HepG2 (cell line): ENCODE results near the gene PNLIPRP1. TPM values are rescaled to one million over a fixed set of nuclear protein-coding genes. Genes with fewer than 3 reads are reported as not detected.

Experiments
- ATAC-seq: fragments of 200-7000 bp; cut with Tn5 transposase; 3 replicates; pipeline ENCODE4 v1.9.1; 2020; ENCODE audit warnings: mild to moderate bottlenecking, moderate library complexity
- BruUV-seq: library from RNA; stranded (reverse); fragments of 400-500 nt; replicated peaks from 2 replicates; lab custom pipeline; 2021; lab: Mats Ljungman, UMichigan
- CTCF ChIA-PET: fragments of 300-600 bp; formaldehyde crosslinking; extraction: SDS; loops from one replicate; lab custom pipeline; 2021; ENCODE audit warnings: low total read pairs, inconsistent platforms, low intra/inter-chr PET ratio; lab: Yijun Ruan, JAX
- POLR2A ChIA-PET: fragments of 350-600 bp; sonication (Branson Sonifier 250); formaldehyde crosslinking; loops from one replicate; lab custom pipeline; 2020; ENCODE audit warnings: antibody characterized with exemption, inconsistent platforms; lab: Yijun Ruan, JAX
- DNase-seq: peaks from one replicate; pipeline ENCODE4 v3.0.0-alpha.2; 2015; ENCODE audit warnings: low spot score
- FAIRE-seq: peaks from 3 replicates; lab custom pipeline; 2011; peaks lifted over from hg19 to GRCh38; lab: Jason Lieb, UNC
- H2AFZ ChIP-seq: one replicate; pipeline ENCODE4 v1.6.1; 2011; ENCODE audit warnings: low read length, inconsistent platforms
- H3K27ac ChIP-seq: fragments of 300-600 bp; 3 replicates; pipeline ENCODE4 v1.8.0; 2011; ENCODE audit warnings: mixed run types, mild to moderate bottlenecking, mixed read lengths, low read length, inconsistent platforms; ENCODE audit not compliant: insufficient read depth; ENCODE audit errors: extremely low read length
- H3K27me3 ChIP-seq, 2 experiments: fragments of 200-600 bp in 1 of 2; 2 replicates in 1 of 2; 3 replicates in 1 of 2; pipeline versions ENCODE4 v1.6.0 to v1.8.0; 2011; ENCODE audit warnings: low read length in 2 of 2, mild to moderate bottlenecking in 2 of 2, moderate library complexity in 2 of 2, inconsistent platforms in 1 of 2; ENCODE audit not compliant: insufficient read depth in 2 of 2, control insufficient read depth in 1 of 2
- H3K36me3 ChIP-seq, 2 experiments: fragments of 200-600 bp in 1 of 2; replicated peaks in 1 of 2; 2 replicates in 1 of 2; 3 replicates in 1 of 2; pipeline versions ENCODE4 v1.5.1 to v1.8.0; 2011; ENCODE audit warnings: low read length in 2 of 2, inconsistent platforms in 1 of 2; ENCODE audit not compliant: insufficient read depth in 2 of 2, control insufficient read depth in 1 of 2
- H3K4me1 ChIP-seq: 2 replicates; pipeline ENCODE4 v1.5.1; 2012; ENCODE audit warnings: low read length, inconsistent platforms; ENCODE audit not compliant: insufficient read depth
- H3K4me2 ChIP-seq: 2 replicates; pipeline ENCODE4 v1.6.0; 2011; ENCODE audit warnings: low read depth, low read length, inconsistent platforms
- H3K4me3 ChIP-seq, 3 experiments: fragments of 200-600 bp in 1 of 3; sonication (generic), shearing (Covaris generic) in 1 of 3; replicated peaks in 1 of 3; 2 replicates each; pipeline ENCODE4 v1.5.1; 2011 to 2016; ENCODE audit warnings: low read length in 3 of 3, inconsistent platforms in 2 of 3, low read depth in 2 of 3, mild to moderate bottlenecking in 2 of 3, control low read depth in 1 of 3, mixed read lengths in 1 of 3; ENCODE audit not compliant: insufficient read depth in 1 of 3
- H3K79me2 ChIP-seq: one replicate; pipeline ENCODE4 v1.6.1; 2011; ENCODE audit warnings: low read length, inconsistent platforms; ENCODE audit not compliant: insufficient read depth
- H3K9ac ChIP-seq: 2 replicates; pipeline ENCODE4 v1.6.0; 2011; ENCODE audit warnings: mild to moderate bottlenecking, low read depth, low read length, inconsistent platforms; ENCODE audit not compliant: insufficient read depth
- H3K9me3 ChIP-seq: 2 replicates; pipeline ENCODE4 v1.5.1; 2012; ENCODE audit warnings: mild to moderate bottlenecking, low read length
- H4K20me1 ChIP-seq: 2 replicates; pipeline ENCODE4 v1.6.0; 2011; ENCODE audit warnings: inconsistent platforms, mild to moderate bottlenecking, low read length, moderate library complexity; ENCODE audit not compliant: insufficient read depth
- ATF3 ChIP-seq: sonication (generic); formaldehyde crosslinking; IDR thresholded peaks from 2 replicates; pipeline ENCODE4 v1.4.0; 2020; ENCODE audit warnings: missing genetic modification reagents
- GFI1 ChIP-seq: sonication (generic); formaldehyde crosslinking; IDR thresholded peaks from 2 replicates; pipeline ENCODE4 v1.5.0; 2020; ENCODE audit warnings: missing genetic modification reagents, mild to moderate bottlenecking, borderline replicate concordance
- HNF4A ChIP-seq: sonication (generic); formaldehyde crosslinking; IDR thresholded peaks from 2 replicates; pipeline ENCODE4 v1.4.0; 2020; ENCODE audit warnings: missing genetic modification reagents
- MTF1 ChIP-seq: sonication (generic); formaldehyde crosslinking; IDR thresholded peaks from 2 replicates; pipeline ENCODE4 v1.5.0; 2020; ENCODE audit warnings: missing genetic modification reagents
- NR0B2 ChIP-seq: sonication (generic); formaldehyde crosslinking; IDR thresholded peaks from 2 replicates; pipeline ENCODE4 v1.4.0; 2020; ENCODE audit warnings: mild to moderate bottlenecking, missing genetic modification reagents
- PPARG ChIP-seq: conservative IDR thresholded peaks from 2 replicates; pipeline ENCODE4 v1.6.1; 2016; ENCODE audit warnings: missing biosample characterization, missing genetic modification reagents
- RBFOX2 ChIP-seq: fragments of 200-400 bp; formaldehyde crosslinking; IDR thresholded peaks from 2 replicates; pipeline ENCODE4 v1.6.1; 2017; ENCODE audit warnings: low read depth, mild to moderate bottlenecking, low read length
- SAFB2 ChIP-seq: sonication (generic); formaldehyde crosslinking; IDR thresholded peaks from 2 replicates; pipeline ENCODE4 v1.5.1; 2020; ENCODE audit warnings: missing genetic modification reagents, low read depth, mild to moderate bottlenecking, borderline replicate concordance
- SAP130 ChIP-seq: IDR thresholded peaks from 2 replicates; pipeline ENCODE4 v1.6.1; 2016; ENCODE audit warnings: low read depth
- SNRNP70 ChIP-seq: fragments of 200-400 bp; formaldehyde crosslinking; IDR thresholded peaks from 2 replicates; pipeline ENCODE4 v1.6.1; 2017; ENCODE audit warnings: mild to moderate bottlenecking, low read depth, low read length, moderate library complexity
- ZBTB37 ChIP-seq: sonication (generic); formaldehyde crosslinking; IDR thresholded peaks from 2 replicates; pipeline ENCODE4 v1.4.0; 2020; ENCODE audit warnings: mild to moderate bottlenecking, missing genetic modification reagents
- ZNF354B ChIP-seq: sonication (generic); formaldehyde crosslinking; IDR thresholded peaks from 2 replicates; pipeline ENCODE4 v1.8.0; 2022; ENCODE audit warnings: mild to moderate bottlenecking, missing genetic modification reagents
- ZNF577 ChIP-seq: sonication (generic); formaldehyde crosslinking; IDR thresholded peaks from 2 replicates; pipeline ENCODE4 v1.4.0; 2020; ENCODE audit warnings: mild to moderate bottlenecking, low read depth, missing genetic modification reagents, borderline replicate concordance
- WGBS: methylation state at CpG from one replicate; pipeline ENCODE4 v1.1.6; 2017; ENCODE audit warnings: low lambda C conversion rate; 5-methylcytosine and 5-hydroxymethylcytosine counted together
- in situ Hi-C: cut with HindIII; loops from 2 replicates; pipeline ENCODE4 v1.10.0; 2017; ENCODE audit warnings: low pct_unique_long_range_greater_than_20kb; ENCODE audit not compliant: extremely low pct_ligation_motif_present
- intact Hi-C: fragments of 100-400 bp; cut with micrococcal nuclease; formaldehyde crosslinking; loops from one replicate; pipeline ENCODE4 v1.10.0; 2022; ENCODE audit not compliant: unreplicated experiment
- polyA plus RNA-seq, 8 experiments: library from polyadenylated mRNA; depleted of rRNA in 3 of 8; stranded (reverse) in 7 of 8; unstranded in 1 of 8; fragments of >200 nt; fragmentation: Illumina TruSeq in 4 of 8; extraction: Trizol in 4 of 8; gene quantifications; 2 replicates each; pipeline versions ENCODE4 v1.2.1 to v1.2.3, GENCODE V29; 2011 to 2016; ENCODE audit warnings: low read depth in 4 of 8, missing spikeins in 1 of 8, mixed read lengths in 1 of 8; ENCODE audit not compliant: insufficient read depth in 1 of 8
- total RNA-seq, 5 experiments: library from RNA; depleted of rRNA; stranded (reverse); fragments of >200 nt; fragmentation: Illumina TruSeq; extraction: Trizol; gene quantifications; 2 replicates each; pipeline ENCODE4 v1.2.3, GENCODE V29; 2016; ENCODE audit warnings: low read depth in 1 of 5
- TF ChIP-seq, protein P1 (sequence below): IDR thresholded peaks from 2 replicates; pipeline ENCODE4 v1.6.1; 2016
- TF ChIP-seq, protein P2 (sequence below): sonication (generic); formaldehyde crosslinking; IDR thresholded peaks from 2 replicates; pipeline ENCODE4 v1.5.0; 2020; ENCODE audit warnings: missing genetic modification reagents
- TF ChIP-seq, protein P3 (sequence below): sonication (generic); formaldehyde crosslinking; IDR thresholded peaks from 2 replicates; pipeline ENCODE4 v1.8.1; 2023; ENCODE audit warnings: mild to moderate bottlenecking, missing genetic modification reagents

PNLIPRP1 gene
- total and polyA plus RNA-seq, 2 of the 13 experiments (the other 11 are each of a cell fraction or from before 2014, with no cell fraction given), result not detected

DNA sequence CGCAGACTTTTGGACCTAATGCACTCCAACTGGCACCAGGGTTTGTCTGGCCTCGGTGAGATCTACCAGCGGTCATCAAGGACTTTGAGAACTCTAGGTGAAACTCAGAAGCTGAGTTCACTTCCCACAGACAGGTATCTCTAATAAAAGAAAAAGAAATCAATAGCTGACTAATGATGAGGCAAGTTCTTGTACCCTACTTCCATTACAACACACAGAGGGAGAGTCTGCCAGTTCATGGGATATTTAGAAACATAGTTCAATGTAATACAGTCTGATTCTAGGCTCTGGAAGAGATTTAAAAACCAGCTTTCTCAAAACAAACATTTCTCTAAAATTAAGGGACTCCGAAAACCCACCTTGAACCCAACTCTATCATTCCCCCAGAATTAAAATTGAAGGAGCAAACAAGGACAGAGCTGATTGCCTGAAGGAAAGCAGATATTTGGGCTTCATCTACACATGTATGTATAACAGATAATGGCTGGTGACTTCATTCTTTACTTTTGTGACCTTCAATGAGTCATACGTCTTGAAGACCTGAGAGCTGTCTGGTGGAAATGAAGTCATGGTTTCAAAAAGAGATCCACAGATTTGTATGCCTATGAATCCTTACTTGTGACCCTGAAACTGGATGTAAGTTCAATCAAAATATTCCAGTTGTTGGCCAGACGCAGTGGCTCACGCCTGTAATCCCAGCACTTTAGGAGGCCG is 2.7 kb upstream of the PNLIPRP1 start:
- BruUV-seq, result no TSS peak
- Histone ChIP-seq H3K27me3 (peaks cover 2 to 16% of the 10 kb centered on the region in 2 experiments; a peak in 2 of 5 replicates), H3K36me3 (no peaks in the 10 kb centered on the region), H3K79me2 (no peaks in the 10 kb centered on the region), H2AFZ (no peak overlapping the region), H3K9me3 (no peaks in the 10 kb centered on the region), H3K27ac (no peak overlapping the region), H3K4me1 (no peaks in the 10 kb centered on the region), H3K4me3 (no peak overlapping the region), H4K20me1 (no peaks in the 10 kb centered on the region; the same call in 1 of the 2 replicates), H3K9ac (no peak overlapping the region), H3K4me2 (no peak overlapping the region)
- no peak for DNase-seq
- WGBS, result 41% methylated on average over 8 of the region's 8 CpGs
- FAIRE-seq, result no peak
- ChIA-PET CTCF (no interaction called here), POLR2A (no interaction called here)
- TF ChIP-seq PPARG (CRISPR knock-in tag) (no peak), ZNF354B (CRISPR knock-in tag) (no peak), SAP130 (no peak), MTF1 (no peak), ZBTB37 (no peak), HNF4A (CRISPR knock-in tag) (no peak), ZNF577 (CRISPR knock-in tag) (no peak), NR0B2 (CRISPR knock-in tag) (no peak), GFI1 (CRISPR knock-in tag) (no peak), ATF3 (no peak), SNRNP70 (no peak), RBFOX2 (no peak), SAFB2 (no peak)
- TF ChIP-seq, protein P1, sequence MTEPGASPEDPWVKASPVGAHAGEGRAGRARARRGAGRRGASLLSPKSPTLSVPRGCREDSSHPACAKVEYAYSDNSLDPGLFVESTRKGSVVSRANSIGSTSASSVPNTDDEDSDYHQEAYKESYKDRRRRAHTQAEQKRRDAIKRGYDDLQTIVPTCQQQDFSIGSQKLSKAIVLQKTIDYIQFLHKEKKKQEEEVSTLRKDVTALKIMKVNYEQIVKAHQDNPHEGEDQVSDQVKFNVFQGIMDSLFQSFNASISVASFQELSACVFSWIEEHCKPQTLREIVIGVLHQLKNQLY (CRISPR knock-in tag), result no peak
- TF ChIP-seq, protein P2, sequence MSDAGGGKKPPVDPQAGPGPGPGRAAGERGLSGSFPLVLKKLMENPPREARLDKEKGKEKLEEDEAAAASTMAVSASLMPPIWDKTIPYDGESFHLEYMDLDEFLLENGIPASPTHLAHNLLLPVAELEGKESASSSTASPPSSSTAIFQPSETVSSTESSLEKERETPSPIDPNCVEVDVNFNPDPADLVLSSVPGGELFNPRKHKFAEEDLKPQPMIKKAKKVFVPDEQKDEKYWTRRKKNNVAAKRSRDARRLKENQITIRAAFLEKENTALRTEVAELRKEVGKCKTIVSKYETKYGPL, result no peak
- TF ChIP-seq, protein P3, sequence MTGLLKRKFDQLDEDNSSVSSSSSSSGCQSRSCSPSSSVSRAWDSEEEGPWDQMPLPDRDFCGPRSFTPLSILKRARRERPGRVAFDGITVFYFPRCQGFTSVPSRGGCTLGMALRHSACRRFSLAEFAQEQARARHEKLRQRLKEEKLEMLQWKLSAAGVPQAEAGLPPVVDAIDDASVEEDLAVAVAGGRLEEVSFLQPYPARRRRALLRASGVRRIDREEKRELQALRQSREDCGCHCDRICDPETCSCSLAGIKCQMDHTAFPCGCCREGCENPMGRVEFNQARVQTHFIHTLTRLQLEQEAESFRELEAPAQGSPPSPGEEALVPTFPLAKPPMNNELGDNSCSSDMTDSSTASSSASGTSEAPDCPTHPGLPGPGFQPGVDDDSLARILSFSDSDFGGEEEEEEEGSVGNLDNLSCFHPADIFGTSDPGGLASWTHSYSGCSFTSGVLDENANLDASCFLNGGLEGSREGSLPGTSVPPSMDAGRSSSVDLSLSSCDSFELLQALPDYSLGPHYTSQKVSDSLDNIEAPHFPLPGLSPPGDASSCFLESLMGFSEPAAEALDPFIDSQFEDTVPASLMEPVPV (CRISPR knock-in tag), result no peak
- no peak for ATAC-seq
- in situ Hi-C loops, result no loop called here
- intact Hi-C loops, result no loop called here
